ENCODE data around the gene RECQL5.

DNA sequence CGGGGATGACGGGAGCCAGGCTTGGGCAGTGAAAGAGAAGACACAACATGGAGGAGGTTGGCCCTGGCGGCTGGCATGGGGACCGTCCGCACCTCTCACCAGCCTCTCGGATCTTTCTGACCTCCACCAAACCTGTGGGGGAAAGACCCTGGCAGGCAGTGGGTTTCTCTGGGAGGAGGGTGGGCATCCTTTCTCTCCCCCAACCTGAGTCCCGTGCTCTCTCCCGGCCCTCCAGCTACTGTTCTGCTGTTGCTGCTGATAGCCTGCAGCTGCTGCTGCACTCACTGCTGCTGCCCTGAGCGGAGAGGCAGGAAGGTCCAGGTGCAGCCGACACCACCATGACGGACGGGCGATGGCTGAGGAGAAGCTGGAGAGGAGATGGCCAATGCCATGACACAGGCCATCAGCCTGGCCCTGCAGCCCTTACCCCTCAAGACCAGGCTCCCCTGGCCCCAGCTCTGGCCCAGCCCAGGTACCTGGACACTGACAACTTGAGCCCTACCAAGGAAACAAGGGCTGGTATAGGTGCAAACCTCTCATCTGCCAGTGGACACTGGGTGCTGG, 26.3 kb downstream of the RECQL5 start:
- TF ChIP-seq, protein P1, sequence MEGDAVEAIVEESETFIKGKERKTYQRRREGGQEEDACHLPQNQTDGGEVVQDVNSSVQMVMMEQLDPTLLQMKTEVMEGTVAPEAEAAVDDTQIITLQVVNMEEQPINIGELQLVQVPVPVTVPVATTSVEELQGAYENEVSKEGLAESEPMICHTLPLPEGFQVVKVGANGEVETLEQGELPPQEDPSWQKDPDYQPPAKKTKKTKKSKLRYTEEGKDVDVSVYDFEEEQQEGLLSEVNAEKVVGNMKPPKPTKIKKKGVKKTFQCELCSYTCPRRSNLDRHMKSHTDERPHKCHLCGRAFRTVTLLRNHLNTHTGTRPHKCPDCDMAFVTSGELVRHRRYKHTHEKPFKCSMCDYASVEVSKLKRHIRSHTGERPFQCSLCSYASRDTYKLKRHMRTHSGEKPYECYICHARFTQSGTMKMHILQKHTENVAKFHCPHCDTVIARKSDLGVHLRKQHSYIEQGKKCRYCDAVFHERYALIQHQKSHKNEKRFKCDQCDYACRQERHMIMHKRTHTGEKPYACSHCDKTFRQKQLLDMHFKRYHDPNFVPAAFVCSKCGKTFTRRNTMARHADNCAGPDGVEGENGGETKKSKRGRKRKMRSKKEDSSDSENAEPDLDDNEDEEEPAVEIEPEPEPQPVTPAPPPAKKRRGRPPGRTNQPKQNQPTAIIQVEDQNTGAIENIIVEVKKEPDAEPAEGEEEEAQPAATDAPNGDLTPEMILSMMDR (IDR thresholded peaks at IDR 0.05) = no peak
- no peak for TF ChIP-seq POLR2A (IDR thresholded peaks at IDR 0.05)

All from tibial nerve (tissue), 3 donors.